Fibroblast of peridontal ligament (primary cell): Measurements from ENCODE around the gene PRSS50.
"Not testable (repeated sequence)": the region's sequence is repeated elsewhere in the genome, so short reads cannot be mapped to it uniquely, and the experiment has no call there.

Source experiments
- DNase-seq: peaks from one replicate; pipeline ENCODE4 v3.0.0-alpha.2; 2010; ENCODE audit errors: extremely low read depth

Gene PRSS50

DNA sequence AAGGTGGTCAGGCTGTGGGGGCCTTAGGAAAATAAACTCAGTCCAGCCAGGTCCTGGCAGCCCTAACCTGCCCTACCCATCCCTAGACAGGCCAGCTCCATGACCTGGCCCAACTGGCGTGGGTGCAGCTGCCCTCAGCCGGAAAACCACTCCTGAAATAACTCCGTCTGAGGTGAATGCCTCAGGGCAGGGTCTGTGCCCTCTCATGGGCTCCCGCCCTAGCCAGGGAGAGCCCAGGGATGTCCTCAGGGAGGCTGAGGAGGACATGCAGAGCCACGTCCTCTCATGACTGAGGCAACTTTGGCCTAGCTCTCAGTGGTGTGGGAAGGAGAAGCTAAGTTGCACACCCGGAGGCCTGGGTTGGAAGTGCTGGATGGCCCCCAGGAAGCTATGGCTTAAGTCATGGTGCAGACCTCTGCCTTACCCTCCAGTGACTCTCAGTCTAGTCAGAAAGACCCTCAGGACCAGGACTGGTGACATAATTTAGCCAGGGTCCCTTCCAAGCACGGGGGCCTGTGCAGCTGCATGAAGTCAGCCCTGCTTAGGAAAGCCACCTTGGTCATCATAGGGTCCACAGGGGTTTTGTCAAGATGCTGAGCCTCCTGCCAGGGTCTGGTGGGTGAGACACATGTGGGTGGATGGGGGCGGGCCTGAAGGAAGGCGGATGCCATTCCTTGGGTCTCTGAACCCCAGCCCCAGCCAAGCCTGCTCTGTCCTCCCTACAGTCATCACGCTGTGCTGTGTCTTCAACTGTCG lies 9.1 kb downstream of the PRSS50 start:
- no peak for DNase-seq

DNA sequence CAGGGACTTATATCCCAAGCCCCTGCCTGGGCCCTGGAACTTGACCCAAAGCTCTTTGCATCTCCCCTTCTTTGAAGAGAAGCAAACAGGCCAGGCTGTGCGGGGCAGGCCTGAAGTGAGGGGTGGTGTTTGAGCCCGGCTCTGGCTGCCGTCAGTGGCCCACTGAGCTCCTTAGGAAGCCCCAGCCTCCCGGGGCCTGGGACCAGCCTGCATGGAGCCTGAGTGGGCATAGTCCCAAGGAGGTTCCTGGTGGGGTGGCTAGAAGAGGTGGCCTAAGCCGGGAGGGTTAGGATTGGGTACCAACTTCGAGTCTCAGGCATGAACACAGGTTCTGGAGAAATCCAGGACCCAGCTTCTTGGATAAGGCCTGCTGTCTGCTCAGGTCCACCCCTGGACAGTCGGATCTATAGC lies 10.1 kb downstream of the PRSS50 start:
- DNase-seq = no peak

DNA sequence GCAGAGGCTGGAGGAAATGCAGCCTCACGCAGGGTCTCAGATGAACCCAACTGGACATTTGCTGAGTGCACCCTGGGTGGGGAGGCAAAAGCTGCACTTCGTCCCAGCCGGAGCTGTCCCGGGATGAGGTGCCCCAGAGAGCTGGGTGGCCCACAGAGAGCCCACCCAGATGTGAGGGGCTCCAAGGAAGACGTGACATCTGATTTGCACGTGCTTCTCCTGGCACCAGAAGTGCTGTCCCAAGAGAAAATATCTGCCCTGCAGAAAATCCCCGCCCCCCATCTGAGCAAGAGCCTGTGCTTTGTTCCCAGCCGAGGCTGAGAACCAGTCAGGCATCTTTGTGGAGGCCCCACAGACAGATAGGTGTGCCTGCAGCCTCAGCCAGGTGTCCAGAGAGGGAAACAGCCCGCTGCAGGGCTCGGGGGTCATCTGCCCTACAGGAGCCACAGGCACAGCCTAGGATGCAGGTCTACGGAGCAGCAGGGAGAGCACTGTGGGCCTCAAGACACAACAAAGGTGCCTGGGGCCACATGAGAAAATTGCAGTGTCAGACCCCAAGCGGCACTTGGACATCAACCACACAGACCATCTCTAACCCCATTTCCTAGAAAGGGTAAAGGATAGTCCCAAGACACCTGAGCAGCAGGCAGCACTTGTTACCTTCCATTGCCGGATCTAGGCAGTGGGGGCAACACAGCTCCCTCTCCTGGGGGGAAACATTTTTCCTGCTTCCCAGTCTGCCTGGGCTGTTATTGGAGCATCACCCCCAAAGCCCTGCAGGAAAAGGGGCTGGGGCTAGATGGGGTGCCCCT lies 10.7 kb downstream of the PRSS50 start:
- no peak for DNase-seq

GRCh38 chr3:46705751-46706552 lies 11.7 kb downstream of the PRSS50 start:
- DNase-seq = peak; percentile 49

GRCh38 chr3:46705022-46705530 lies 12.6 kb downstream of the PRSS50 start:
- peak; percentile 72 for DNase-seq

GRCh38 chr3:46704346-46704745 lies 13.3 kb downstream of the PRSS50 start:
- not testable (repeated sequence) for DNase-seq

GRCh38 chr3:46703013-46703520 lies 14.6 kb downstream of the PRSS50 start:
- DNase-seq = no peak

- DNase-seq = no peak
Observed at GRCh38 chr3:46702246-46703012, 15.2 kb downstream of the PRSS50 start.

GRCh38 chr3:46701181-46701939 lies 16.3 kb downstream of the PRSS50 start, which contains the start of gene TMIE:
Gene TMIE, plus strand, starts transcription at chr3:46701392. Its CDS starts 96 bp downstream, at chr3:46701488.
- DNase-seq = no peak

- no peak for DNase-seq
Observed at GRCh38 chr3:46700772-46701171, 16.9 kb downstream of the PRSS50 start.

- no peak for DNase-seq
Observed at GRCh38 chr3:46699676-46700523, 17.8 kb downstream of the PRSS50 start.

GRCh38 chr3:46695962-46696894 lies 21.4 kb downstream of the PRSS50 start:
- peak; percentile 25 for DNase-seq

GRCh38 chr3:46695177-46695961 lies 22.3 kb downstream of the PRSS50 start:
- no peak for DNase-seq

- no peak for DNase-seq
Observed at GRCh38 chr3:46694520-46694919, 23.1 kb downstream of the PRSS50 start.

DNA sequence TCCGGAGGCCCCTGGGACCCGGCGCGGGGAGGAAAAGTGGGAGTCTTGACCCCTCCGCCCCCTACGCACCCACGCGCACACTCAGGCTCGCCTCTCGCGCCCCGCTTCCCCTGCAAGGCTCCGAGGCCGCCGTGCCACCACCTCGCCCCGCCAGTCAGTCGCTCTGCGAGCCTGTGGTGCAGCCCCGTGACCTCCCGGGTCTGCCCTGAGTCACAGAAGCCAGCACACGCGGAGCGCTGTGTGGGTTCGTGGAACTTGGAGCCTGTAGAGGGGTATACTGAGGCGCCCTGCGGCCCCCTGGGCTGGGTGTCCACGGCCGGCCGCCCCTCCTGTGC lies 23.8 kb downstream of the PRSS50 start:
- DNase-seq = no peak

GRCh38 chr3:46693038-46693891 lies 24.4 kb downstream of the PRSS50 start, which contains the start of gene ALS2CL:
Gene ALS2CL, minus strand, starts transcription at chr3:46693679. Its CDS starts 4,239 bp downstream, at chr3:46689440.
- DNase-seq = no peak
